ENCODE results near the gene NFATC2IP. TPM values are rescaled to one million over a fixed set of nuclear protein-coding genes. Genes with fewer than 3 reads are reported as not detected.

NFATC2IP gene
- total and polyA plus RNA-seq, 2 of the 13 experiments (the other 11 are each of a cell fraction or from before 2014, with no cell fraction given): 32.1 to 48.5 TPM

DNA sequence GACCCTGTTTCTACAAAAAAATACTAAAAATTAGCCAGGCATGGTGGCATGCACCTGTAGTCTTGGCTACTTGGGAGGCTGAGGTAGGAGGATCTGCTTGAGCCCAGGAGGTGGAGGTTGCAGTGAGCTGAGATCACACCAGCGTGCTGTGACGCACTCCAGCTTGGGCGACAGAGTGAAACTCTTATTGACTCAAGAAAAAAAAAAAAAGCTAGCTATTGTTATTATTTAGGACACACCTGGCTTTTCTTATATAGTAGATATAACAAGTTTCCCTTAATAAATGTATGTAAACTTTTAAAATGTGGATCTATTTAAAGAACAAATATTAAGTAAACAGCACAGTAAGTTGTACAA is 27.5 kb upstream of the NFATC2IP start:
- DNase-seq (ENCODE audit: low spot score) (no peak), FAIRE-seq (no peak), ATAC-seq (no peak)
- Histone ChIP-seq H3K27ac (ENCODE audit: extremely low read length, insufficient read depth, low read length) (peak overlapping the region; percentile 89), H4K20me1 (ENCODE audit: insufficient read depth, low read length) (no peaks in the 10 kb centered on the region; the same call in 1 of the 2 replicates), H3K9me3 (ENCODE audit: low read length) (no peaks in the 10 kb centered on the region), H3K36me3 (replicated peaks in 1 of 2; ENCODE audit: control insufficient read depth in 1 of 2, insufficient read depth in 2 of 2, low read length in 2 of 2) (peaks cover 6 to 11% of the 10 kb centered on the region in 2 experiments; a peak in 3 of 5 replicates), H2AFZ (ENCODE audit: low read length) (no peak overlapping the region), H3K4me3 (replicated peaks in 1 of 3; ENCODE audit: insufficient read depth in 1 of 3, low read depth in 2 of 3, low read length in 3 of 3) (peak overlapping the region; percentile 84 to 99 (median 87); a peak in 4 of 6 replicates), H3K79me2 (ENCODE audit: insufficient read depth, low read length) (no peaks in the 10 kb centered on the region), H3K4me2 (ENCODE audit: low read depth, low read length) (peak overlapping the region; percentile 98), H3K27me3 (ENCODE audit: control insufficient read depth in 1 of 2, insufficient read depth in 2 of 2, low read length in 2 of 2) (no peaks in the 10 kb centered on the region), H3K4me1 (ENCODE audit: insufficient read depth, low read length) (peaks cover 58% of the 10 kb centered on the region), H3K9ac (ENCODE audit: insufficient read depth, low read depth, low read length) (peak overlapping the region; percentile 52)
- ChIA-PET CTCF (ENCODE audit: low intra/inter-chr PET ratio, low total read pairs) (interaction anchor here (0.7 to 3.9 kb wide), 2 partner anchors 22 to 50 kb away, joined by 3 to 8 read pairs; no protein-coding TSS in a partner anchor), POLR2A (interaction anchor here (0.7 to 5.7 kb wide), 14 partner anchors 8 to 101 kb away, joined by 3 to 77 read pairs (median 8); partner anchors contain the start of genes ATXN2L, NFATC2IP, SH2B1 and TUFM)
- in situ Hi-C loops (cut with HindIII; ENCODE audit: extremely low pct_ligation_motif_present, low pct_unique_long_range_greater_than_20kb) (no loop called here), intact Hi-C loops (cut with micrococcal nuclease; ENCODE audit: unreplicated experiment) (loop anchor here (1.0 to 2.0 kb wide), 2 partner anchors 14 to 22 kb away; no protein-coding TSS in a partner anchor)
- 22% methylated on average over 3 of the region's 3 CpGs for WGBS (ENCODE audit: low lambda C conversion rate)
- BruUV-seq (replicated peaks): no TSS peak
- TF ChIP-seq ZNF263 (CRISPR knock-in tag; IDR thresholded peaks at IDR 0.05) (no peak), YEATS4 (CRISPR knock-in tag; IDR thresholded peaks at IDR 0.05; ENCODE audit: borderline replicate concordance) (peak; percentile 17; the same call in 1 of the 2 replicates), ZNF292 (CRISPR knock-in tag; IDR thresholded peaks at IDR 0.05; ENCODE audit: borderline replicate concordance, low read depth) (peak; percentile 45; the same call in 1 of the 2 replicates), ZNF709 (CRISPR knock-in tag; IDR thresholded peaks at IDR 0.05) (0 out of 2 replicates have a peak, but pooled peaks have one; percentile 7), KLF6 (CRISPR knock-in tag; IDR thresholded peaks at IDR 0.05) (0 out of 2 replicates have a peak, but pooled peaks have one; percentile 2), SSRP1 (CRISPR knock-in tag; IDR thresholded peaks at IDR 0.05) (0 out of 2 replicates have a peak, but pooled peaks have one; percentile 2), ZNF430 (CRISPR knock-in tag; IDR thresholded peaks at IDR 0.05) (0 out of 2 replicates have a peak, but pooled peaks have one; percentile 5), CHD4 (IDR thresholded peaks at IDR 0.05; ENCODE audit: borderline replicate concordance, low read length) (peak; percentile 55), CREB1 (IDR thresholded peaks at IDR 0.05) (no peak), CREB1 (CRISPR knock-in tag; IDR thresholded peaks at IDR 0.05) (0 out of 2 replicates have a peak, but pooled peaks have one; percentile 41), ZBTB21 (CRISPR knock-in tag; IDR thresholded peaks at IDR 0.05) (peak; percentile 68; the same call in 1 of the 2 replicates), SATB2 (CRISPR knock-in tag; IDR thresholded peaks at IDR 0.05) (no peak)
- TF ChIP-seq, protein P1, sequence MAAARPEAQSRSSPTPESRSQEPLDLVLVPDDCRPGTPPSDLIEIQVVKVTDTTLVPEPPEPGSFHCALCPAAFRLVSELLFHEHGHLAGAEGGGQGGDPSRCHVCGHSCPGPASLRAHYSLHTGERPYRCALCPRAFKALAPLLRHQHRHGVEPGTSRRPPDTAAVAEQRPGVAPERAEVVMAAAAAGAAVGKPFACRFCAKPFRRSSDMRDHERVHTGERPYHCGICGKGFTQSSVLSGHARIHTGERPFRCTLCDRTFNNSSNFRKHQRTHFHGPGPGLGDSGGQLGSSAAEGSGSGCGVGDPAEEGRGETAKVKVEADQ (CRISPR knock-in tag; IDR thresholded peaks at IDR 0.05; ENCODE audit: borderline replicate concordance): no peak
- TF ChIP-seq, protein P2, sequence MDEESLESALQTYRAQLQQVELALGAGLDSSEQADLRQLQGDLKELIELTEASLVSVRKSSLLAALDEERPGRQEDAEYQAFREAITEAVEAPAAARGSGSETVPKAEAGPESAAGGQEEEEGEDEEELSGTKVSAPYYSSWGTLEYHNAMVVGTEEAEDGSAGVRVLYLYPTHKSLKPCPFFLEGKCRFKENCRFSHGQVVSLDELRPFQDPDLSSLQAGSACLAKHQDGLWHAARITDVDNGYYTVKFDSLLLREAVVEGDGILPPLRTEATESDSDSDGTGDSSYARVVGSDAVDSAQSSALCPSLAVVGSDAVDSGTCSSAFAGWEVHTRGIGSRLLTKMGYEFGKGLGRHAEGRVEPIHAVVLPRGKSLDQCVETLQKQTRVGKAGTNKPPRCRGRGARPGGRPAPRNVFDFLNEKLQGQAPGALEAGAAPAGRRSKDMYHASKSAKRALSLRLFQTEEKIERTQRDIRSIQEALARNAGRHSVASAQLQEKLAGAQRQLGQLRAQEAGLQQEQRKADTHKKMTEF (CRISPR knock-in tag; IDR thresholded peaks at IDR 0.05): 0 out of 2 replicates have a peak, but pooled peaks have one; percentile 15
- TF ChIP-seq, protein P3, sequence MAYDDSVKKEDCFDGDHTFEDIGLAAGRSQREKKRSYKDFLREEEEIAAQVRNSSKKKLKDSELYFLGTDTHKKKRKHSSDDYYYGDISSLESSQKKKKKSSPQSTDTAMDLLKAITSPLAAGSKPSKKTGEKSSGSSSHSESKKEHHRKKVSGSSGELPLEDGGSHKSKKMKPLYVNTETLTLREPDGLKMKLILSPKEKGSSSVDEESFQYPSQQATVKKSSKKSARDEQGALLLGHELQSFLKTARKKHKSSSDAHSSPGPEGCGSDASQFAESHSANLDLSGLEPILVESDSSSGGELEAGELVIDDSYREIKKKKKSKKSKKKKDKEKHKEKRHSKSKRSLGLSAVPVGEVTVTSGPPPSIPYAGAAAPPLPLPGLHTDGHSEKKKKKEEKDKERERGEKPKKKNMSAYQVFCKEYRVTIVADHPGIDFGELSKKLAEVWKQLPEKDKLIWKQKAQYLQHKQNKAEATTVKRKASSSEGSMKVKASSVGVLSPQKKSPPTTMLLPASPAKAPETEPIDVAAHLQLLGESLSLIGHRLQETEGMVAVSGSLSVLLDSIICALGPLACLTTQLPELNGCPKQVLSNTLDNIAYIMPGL (CRISPR knock-in tag; IDR thresholded peaks at IDR 0.05; ENCODE audit: borderline replicate concordance in 1 of 2, low read depth in 1 of 2): 0 out of 4 replicates have a peak, but pooled peaks of 1 of the 2 experiments have one; percentile 1
- TF ChIP-seq, protein P4, sequence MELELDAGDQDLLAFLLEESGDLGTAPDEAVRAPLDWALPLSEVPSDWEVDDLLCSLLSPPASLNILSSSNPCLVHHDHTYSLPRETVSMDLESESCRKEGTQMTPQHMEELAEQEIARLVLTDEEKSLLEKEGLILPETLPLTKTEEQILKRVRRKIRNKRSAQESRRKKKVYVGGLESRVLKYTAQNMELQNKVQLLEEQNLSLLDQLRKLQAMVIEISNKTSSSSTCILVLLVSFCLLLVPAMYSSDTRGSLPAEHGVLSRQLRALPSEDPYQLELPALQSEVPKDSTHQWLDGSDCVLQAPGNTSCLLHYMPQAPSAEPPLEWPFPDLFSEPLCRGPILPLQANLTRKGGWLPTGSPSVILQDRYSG (CRISPR knock-in tag; IDR thresholded peaks at IDR 0.05): no peak
- TF ChIP-seq, protein P5, sequence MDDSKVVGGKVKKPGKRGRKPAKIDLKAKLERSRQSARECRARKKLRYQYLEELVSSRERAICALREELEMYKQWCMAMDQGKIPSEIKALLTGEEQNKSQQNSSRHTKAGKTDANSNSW (CRISPR knock-in tag; IDR thresholded peaks at IDR 0.05; ENCODE audit: borderline replicate concordance): no peak

Measured in HepG2 (cell line).